Liver (tissue), 9 donors: ENCODE data around the gene NECTIN1. TPM values are rescaled to one million over a fixed set of nuclear protein-coding genes. Genes with fewer than 3 reads are reported as not detected.

Experiments
- DNase-seq: peaks from one replicate; pipeline ENCODE4 v3.0.0-alpha.2; 2017; ENCODE audit warnings: low spot score
- H3K27ac ChIP-seq, 2 donors: one replicate each; pipeline ENCODE4 v1.7.0; 2013; ENCODE audit warnings: inconsistent platforms in 2 of 2, low read length in 2 of 2, control low read depth in 1 of 2, low read depth in 1 of 2, mild to moderate bottlenecking in 1 of 2
- H3K27me3 ChIP-seq, 4 donors: one replicate each; pipeline versions ENCODE4 v1.6.1 to v1.7.0; 2013; ENCODE audit warnings: low read length in 3 of 4, inconsistent platforms in 1 of 4, mild to moderate bottlenecking in 1 of 4, moderate library complexity in 1 of 4; ENCODE audit not compliant: control insufficient read depth in 4 of 4, insufficient read depth in 4 of 4
- H3K36me3 ChIP-seq, 4 donors: one replicate each; pipeline versions ENCODE4 v1.6.1 to v1.7.0; 2013; ENCODE audit warnings: low read length in 3 of 4, mild to moderate bottlenecking in 3 of 4, low read depth in 1 of 4, moderate library complexity in 1 of 4; ENCODE audit not compliant: control insufficient read depth in 4 of 4, insufficient read depth in 3 of 4
- H3K4me1 ChIP-seq, 4 donors: one replicate each; pipeline versions ENCODE4 v1.6.1 to v1.7.0; 2013; ENCODE audit warnings: low read length in 3 of 4, mild to moderate bottlenecking in 3 of 4, moderate library complexity in 1 of 4; ENCODE audit not compliant: control insufficient read depth in 4 of 4, insufficient read depth in 4 of 4
- H3K4me3 ChIP-seq, 3 donors: one replicate each; pipeline versions ENCODE4 v1.6.1 to v1.7.0; 2013; ENCODE audit warnings: low read length in 3 of 3, control low read depth in 1 of 3, low read depth in 1 of 3, mild to moderate bottlenecking in 1 of 3
- H3K9ac ChIP-seq, 2 donors: one replicate each; pipeline ENCODE4 v1.7.0; 2013; ENCODE audit warnings: low read length in 2 of 2, mild to moderate bottlenecking in 2 of 2, moderate library complexity in 2 of 2, control low read depth in 1 of 2, low read depth in 1 of 2
- H3K9me3 ChIP-seq, 4 donors: one replicate each; pipeline versions ENCODE4 v1.6.1 to v1.7.0; 2013; ENCODE audit warnings: low read length in 3 of 4; ENCODE audit not compliant: control insufficient read depth in 4 of 4
- ATF3 ChIP-seq: IDR thresholded peaks from 2 replicates; pipeline ENCODE4 v1.6.1; 2016; ENCODE audit warnings: antibody characterized with exemption
- EGR1 ChIP-seq, 2 donors: IDR thresholded peaks; 2 replicates each; pipeline ENCODE4 v1.6.1; 2016 to 2018; ENCODE audit warnings: antibody characterized with exemption in 2 of 2, low read depth in 2 of 2
- FOXA1 ChIP-seq: IDR thresholded peaks from 2 replicates; pipeline ENCODE4 v1.6.1; 2016; ENCODE audit warnings: antibody characterized with exemption
- FOXA2 ChIP-seq: IDR thresholded peaks from 2 replicates; pipeline ENCODE4 v1.6.1; 2016; ENCODE audit warnings: antibody characterized with exemption
- GABPA ChIP-seq, 2 donors: IDR thresholded peaks in 1 of 2; conservative IDR thresholded peaks in 1 of 2; 2 replicates each; pipeline ENCODE4 v1.6.1; 2016; ENCODE audit warnings: antibody characterized with exemption in 2 of 2, mild to moderate bottlenecking in 1 of 2, moderate library complexity in 1 of 2
- HNF4A ChIP-seq, 2 donors: conservative IDR thresholded peaks; 2 replicates each; pipeline ENCODE4 v1.6.1; 2016; ENCODE audit warnings: antibody characterized with exemption in 2 of 2, mild to moderate bottlenecking in 2 of 2
- HNF4G ChIP-seq: IDR thresholded peaks from 2 replicates; pipeline ENCODE4 v1.6.1; 2016; ENCODE audit warnings: antibody characterized with exemption
- JUND ChIP-seq, 2 donors: IDR thresholded peaks; 2 replicates each; pipeline ENCODE4 v1.6.1; 2016; ENCODE audit warnings: antibody characterized with exemption in 2 of 2
- MAX ChIP-seq: IDR thresholded peaks from 2 replicates; pipeline ENCODE4 v1.6.1; 2016; ENCODE audit warnings: antibody characterized with exemption
- NR2F2 ChIP-seq: IDR thresholded peaks from 2 replicates; pipeline ENCODE4 v1.6.1; 2016; ENCODE audit warnings: antibody characterized with exemption
- RAD21 ChIP-seq, 2 donors: IDR thresholded peaks; 2 replicates each; pipeline ENCODE4 v1.6.1; 2016; ENCODE audit warnings: antibody characterized with exemption in 2 of 2, mild to moderate bottlenecking in 2 of 2
- REST ChIP-seq: IDR thresholded peaks from 2 replicates; pipeline ENCODE4 v1.6.1; 2016; ENCODE audit warnings: antibody characterized with exemption, mild to moderate bottlenecking
- RXRA ChIP-seq, 2 donors: IDR thresholded peaks; 2 replicates each; pipeline ENCODE4 v1.6.1; 2017 to 2018; ENCODE audit warnings: antibody characterized with exemption in 2 of 2, mild to moderate bottlenecking in 1 of 2
- SP1 ChIP-seq: IDR thresholded peaks from 2 replicates; pipeline ENCODE4 v1.6.1; 2018; ENCODE audit warnings: antibody characterized with exemption, mild to moderate bottlenecking
- TAF1 ChIP-seq: conservative IDR thresholded peaks from 2 replicates; pipeline ENCODE4 v1.6.1; 2016; ENCODE audit warnings: antibody characterized with exemption, mild to moderate bottlenecking
- YY1 ChIP-seq: IDR thresholded peaks from 2 replicates; pipeline ENCODE4 v1.6.1; 2016; ENCODE audit warnings: antibody characterized with exemption, mild to moderate bottlenecking
- ZBTB33 ChIP-seq: IDR thresholded peaks from 2 replicates; pipeline ENCODE4 v1.6.1; 2016; ENCODE audit warnings: antibody characterized with exemption
- WGBS: extraction: QIAGEN DNeasy Blood & Tissue Kit; methylation state at CpG from one replicate; pipeline ENCODE4 v1.1.7; 2013; 5-methylcytosine and 5-hydroxymethylcytosine counted together
- polyA plus RNA-seq, 2 donors: library from polyadenylated mRNA; stranded (reverse) in 1 of 2; unstranded in 1 of 2; fragments of 200-250 nt in 1 of 2; fragments of >200 nt in 1 of 2; fragmentation: Nextera tagmentation in 1 of 2; extraction: Ambion mirVana in 1 of 2; gene quantifications; one replicate each; pipeline versions ENCODE4 v1.2.1 to v1.2.3, GENCODE V29; 2013 to 2015
- total RNA-seq, 2 donors: library from RNA; depleted of rRNA; stranded (reverse); fragments of >200 nt; gene quantifications; one replicate each; pipeline ENCODE4 v1.2.3, GENCODE V29; 2014
- TF ChIP-seq, protein P1 (sequence below): fragments of 150-350 bp; IDR thresholded peaks from 2 replicates; pipeline ENCODE4 v1.5.1; 2017; ENCODE audit warnings: improper control_type of control experiment, low read depth, low read length; ENCODE audit not compliant: missing input control
- donor health status: healthy.
- donor health status: healthy.
- donor health status: healthy.
- donor health status: healthy.
- donor health status: healthy.

NECTIN1 gene
- total and polyA plus RNA-seq, 4 donors = 0.69 to 7.7 (median 5.0) TPM

GRCh38 chr11:119705362-119705761 is 23.6 kb downstream of the NECTIN1 start (continued):
- TF ChIP-seq GABPA (IDR thresholded peaks at IDR 0.05 in 1 of 2, conservative IDR thresholded peaks at IDR 0.05 in 1 of 2) (no peak), RAD21 (IDR thresholded peaks at IDR 0.05) (no peak), FOXA1 (no peak), SP1 (no peak), ATF3 (no peak), TAF1 (no peak), FOXA2 (no peak)

- peaks cover 4 to 12% (median 11%) of the 10 kb centered on the region in 4 donors for H3K4me1 ChIP-seq
- no peak overlapping the region for H3K27ac ChIP-seq
- H3K27me3 ChIP-seq = no peaks in the 10 kb centered on the region
Measured at GRCh38 chr11:119704849-119705248, 24.2 kb downstream of the NECTIN1 start.

More at GRCh38 chr11:119704849-119705248, 24.2 kb downstream of the NECTIN1 start:
- DNase-seq = no peak
- WGBS = 81% methylated on average over 2 of the region's 2 CpGs
- H3K9ac ChIP-seq = no peak overlapping the region
- no peaks in the 10 kb centered on the region for H3K9me3 ChIP-seq
- no peak overlapping the region for H3K4me3 ChIP-seq
- H3K36me3 ChIP-seq = no peaks in the 10 kb centered on the region
- TF ChIP-seq FOXA1 (no peak), HNF4A (conservative IDR thresholded peaks at IDR 0.05) (no peak), NR2F2 (no peak), YY1 (no peak), ATF3 (no peak), MAX (no peak), EGR1 (IDR thresholded peaks at IDR 0.05; ENCODE audit: low read depth in 2 of 2) (no peak), ZBTB33 (no peak), GABPA (IDR thresholded peaks at IDR 0.05 in 1 of 2, conservative IDR thresholded peaks at IDR 0.05 in 1 of 2) (no peak), REST (no peak), RAD21 (IDR thresholded peaks at IDR 0.05) (no peak), RXRA (IDR thresholded peaks at IDR 0.05) (no peak), JUND (IDR thresholded peaks at IDR 0.05) (no peak), TAF1 (no peak), SP1 (no peak), FOXA2 (no peak), HNF4G (no peak)
- TF ChIP-seq, protein P1, sequence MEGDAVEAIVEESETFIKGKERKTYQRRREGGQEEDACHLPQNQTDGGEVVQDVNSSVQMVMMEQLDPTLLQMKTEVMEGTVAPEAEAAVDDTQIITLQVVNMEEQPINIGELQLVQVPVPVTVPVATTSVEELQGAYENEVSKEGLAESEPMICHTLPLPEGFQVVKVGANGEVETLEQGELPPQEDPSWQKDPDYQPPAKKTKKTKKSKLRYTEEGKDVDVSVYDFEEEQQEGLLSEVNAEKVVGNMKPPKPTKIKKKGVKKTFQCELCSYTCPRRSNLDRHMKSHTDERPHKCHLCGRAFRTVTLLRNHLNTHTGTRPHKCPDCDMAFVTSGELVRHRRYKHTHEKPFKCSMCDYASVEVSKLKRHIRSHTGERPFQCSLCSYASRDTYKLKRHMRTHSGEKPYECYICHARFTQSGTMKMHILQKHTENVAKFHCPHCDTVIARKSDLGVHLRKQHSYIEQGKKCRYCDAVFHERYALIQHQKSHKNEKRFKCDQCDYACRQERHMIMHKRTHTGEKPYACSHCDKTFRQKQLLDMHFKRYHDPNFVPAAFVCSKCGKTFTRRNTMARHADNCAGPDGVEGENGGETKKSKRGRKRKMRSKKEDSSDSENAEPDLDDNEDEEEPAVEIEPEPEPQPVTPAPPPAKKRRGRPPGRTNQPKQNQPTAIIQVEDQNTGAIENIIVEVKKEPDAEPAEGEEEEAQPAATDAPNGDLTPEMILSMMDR = no peak
